ENCODE data around the gene SCUBE3. TPM values are rescaled to one million over a fixed set of nuclear protein-coding genes. Genes with fewer than 3 reads are reported as not detected.

Gene SCUBE3
- total RNA-seq, 1 donor from 2014 or later, result 0.26 TPM

DNA sequence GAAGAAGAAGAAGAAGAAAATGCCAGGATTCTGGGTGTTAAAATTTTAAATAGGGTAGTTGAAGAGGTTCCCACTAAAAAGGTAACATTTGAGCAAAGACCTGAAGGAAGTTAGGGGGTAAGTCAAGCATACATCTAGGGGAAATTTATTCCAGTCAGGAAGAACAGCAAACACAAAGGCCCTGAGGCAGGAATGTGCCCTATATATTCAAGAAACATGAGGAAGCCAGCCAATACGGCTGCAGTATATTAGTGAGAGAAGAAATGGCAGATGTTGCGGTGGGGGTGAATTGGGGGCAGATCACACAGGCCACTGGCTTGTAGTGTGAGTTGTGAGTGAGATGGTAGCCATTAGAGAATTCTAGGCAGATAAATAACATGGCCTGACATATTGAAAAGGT is 51.8 kb downstream of the SCUBE3 start:
- no peak for DNase-seq (ENCODE audit: low read depth, low spot score)

GRCh38 chr6:35267446-35267845 is 53.7 kb downstream of the SCUBE3 start:
- no peak for DNase-seq (ENCODE audit: low read depth, low spot score)

- DNase-seq (ENCODE audit: low read depth, low spot score), result no peak
Measured at GRCh38 chr6:35267897-35268296, 54.1 kb downstream of the SCUBE3 start.

DNA sequence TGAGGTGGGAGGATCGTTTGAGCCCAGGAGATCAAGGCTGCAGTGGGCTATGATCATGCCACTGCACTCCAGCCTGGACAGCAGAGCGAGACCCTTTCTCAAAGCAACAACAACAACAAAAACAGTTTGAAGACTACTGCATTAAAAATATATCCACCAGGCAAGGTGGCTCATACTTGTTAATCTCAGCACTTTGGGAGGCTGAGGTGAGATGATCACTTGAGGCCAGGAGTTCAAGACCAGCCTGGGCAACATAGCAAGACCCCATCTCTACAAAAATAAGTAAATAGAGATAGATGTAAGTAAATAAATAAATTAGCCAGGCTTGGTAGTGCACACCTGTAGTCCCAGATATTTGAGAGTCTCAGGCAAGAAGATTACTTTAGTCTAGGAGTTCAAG is 58.2 kb downstream of the SCUBE3 start:
- no peak for DNase-seq (ENCODE audit: low read depth, low spot score)

- DNase-seq (ENCODE audit: low read depth, low spot score), result no peak
Measured at GRCh38 chr6:35273822-35274559, 60.2 kb downstream of the SCUBE3 start.

DNA sequence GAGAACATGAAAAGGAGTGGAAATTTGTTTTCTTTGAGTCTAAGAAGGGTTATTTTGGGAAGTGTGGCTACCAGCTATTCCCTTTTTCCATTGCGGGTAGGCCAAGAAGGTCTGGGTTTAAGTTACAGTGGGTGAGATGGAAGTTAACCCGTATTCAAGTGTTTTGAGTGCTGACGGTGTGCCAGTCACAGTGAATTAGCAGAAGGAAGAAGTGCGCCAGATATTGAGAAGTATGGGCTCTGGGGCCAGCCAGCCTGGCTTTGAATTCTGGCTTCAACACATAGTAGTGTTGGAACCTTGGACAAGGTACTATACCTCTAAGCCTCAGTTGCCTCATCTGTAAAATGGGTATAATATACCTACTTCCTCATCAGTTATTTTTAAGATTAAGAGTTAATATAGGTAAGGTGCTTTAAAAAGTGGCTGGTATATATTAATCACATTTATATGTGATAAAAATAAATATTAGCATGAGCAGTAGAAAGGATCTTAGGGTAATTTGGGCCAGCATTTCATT is 62.0 kb downstream of the SCUBE3 start:
- no peak for DNase-seq (ENCODE audit: low read depth, low spot score)

- no peak for DNase-seq (ENCODE audit: low read depth, low spot score)
Measured at GRCh38 chr6:35278708-35279107, 65.0 kb downstream of the SCUBE3 start.

DNA sequence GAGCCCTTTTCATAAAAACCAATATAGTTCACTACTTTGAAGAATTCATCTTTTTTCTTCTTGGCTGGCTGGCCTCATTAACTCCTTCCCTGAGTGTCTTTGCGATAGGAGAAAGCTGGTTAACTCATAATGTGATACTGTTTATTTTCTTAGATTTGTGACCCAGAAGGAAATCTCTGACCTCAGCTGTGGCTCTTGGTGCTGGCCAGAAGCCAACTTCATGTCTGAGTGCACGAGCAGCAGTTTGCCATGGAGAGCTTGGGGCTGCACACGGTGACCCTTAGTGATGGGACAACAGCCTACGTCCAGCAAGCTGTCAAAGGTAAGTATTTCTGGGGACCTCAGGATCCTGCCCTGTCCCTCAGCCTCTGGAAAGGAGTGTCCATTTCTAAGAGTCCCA is 67.1 kb downstream of the SCUBE3 start:
- no peak for DNase-seq (ENCODE audit: low read depth, low spot score)

- DNase-seq (ENCODE audit: low read depth, low spot score), result no peak
Measured at GRCh38 chr6:35282472-35282871, 68.7 kb downstream of the SCUBE3 start.

DNA sequence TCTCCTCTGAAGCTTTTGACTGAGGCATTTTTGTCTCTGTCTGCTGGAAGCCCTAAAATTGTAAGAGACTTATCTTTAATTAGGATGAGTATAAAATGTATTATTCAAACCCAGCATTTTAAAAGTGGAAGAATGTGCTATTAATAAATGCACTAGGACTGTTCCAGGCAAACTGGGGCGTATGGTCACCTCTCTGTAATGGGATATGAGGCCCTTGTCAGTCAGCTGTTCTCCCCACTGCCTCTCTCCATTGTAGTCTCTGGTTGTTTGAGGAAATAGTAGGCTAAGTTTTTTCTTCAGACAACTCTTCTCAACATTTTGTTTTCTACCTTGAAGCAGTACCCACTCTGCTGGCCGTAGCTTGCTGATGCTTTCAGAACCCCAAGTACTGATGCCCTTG is 69.6 kb downstream of the SCUBE3 start:
- no peak for DNase-seq (ENCODE audit: low read depth, low spot score)

GRCh38 chr6:35287671-35288396 is 74.1 kb downstream of the SCUBE3 start:
- DNase-seq (ENCODE audit: low read depth, low spot score), result no peak

DNA sequence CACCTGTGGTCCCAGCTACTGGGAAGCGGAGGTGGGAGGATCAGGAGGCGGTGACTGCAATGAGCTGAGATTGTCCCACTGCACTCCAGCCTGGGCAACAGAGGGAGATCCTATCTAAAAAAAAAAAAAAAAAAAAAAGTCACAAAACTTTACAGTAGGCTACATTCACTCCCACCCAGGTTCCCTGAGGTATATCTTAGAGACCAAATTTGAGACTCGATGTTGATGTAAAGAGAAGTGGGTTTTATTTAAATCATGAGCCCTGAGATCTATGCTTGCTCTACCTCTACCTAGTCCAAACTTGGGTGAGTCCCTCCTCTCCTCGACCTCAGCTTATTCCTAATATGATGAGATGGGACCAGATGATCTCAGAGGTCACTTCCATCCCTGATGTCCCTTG is 75.1 kb downstream of the SCUBE3 start:
- no peak for DNase-seq (ENCODE audit: low read depth, low spot score)

DNA sequence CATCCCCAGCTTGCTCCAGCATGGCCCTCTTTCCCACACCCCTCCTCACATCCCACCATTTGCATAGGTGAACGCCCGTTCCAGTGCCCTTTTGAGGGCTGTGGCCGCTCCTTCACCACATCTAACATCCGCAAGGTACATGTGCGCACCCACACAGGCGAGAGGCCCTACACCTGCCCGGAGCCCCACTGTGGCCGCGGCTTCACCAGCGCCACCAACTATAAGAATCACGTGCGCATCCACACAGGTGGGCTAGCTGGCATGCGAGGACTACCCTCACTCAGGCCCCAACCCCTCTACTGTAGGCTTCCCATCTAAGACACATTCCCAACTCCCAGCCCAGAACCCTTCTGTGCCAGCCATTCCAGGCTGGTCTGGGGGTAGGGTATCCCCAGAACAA is 77.7 kb downstream of the SCUBE3 start:
- DNase-seq (ENCODE audit: low read depth, low spot score), result no peak

GRCh38 chr6:35292494-35292893 is 78.7 kb downstream of the SCUBE3 start:
- no peak for DNase-seq (ENCODE audit: low read depth, low spot score)

GRCh38 chr6:35293681-35294080 is 79.9 kb downstream of the SCUBE3 start:
- DNase-seq (ENCODE audit: low read depth, low spot score), result no peak

DNA sequence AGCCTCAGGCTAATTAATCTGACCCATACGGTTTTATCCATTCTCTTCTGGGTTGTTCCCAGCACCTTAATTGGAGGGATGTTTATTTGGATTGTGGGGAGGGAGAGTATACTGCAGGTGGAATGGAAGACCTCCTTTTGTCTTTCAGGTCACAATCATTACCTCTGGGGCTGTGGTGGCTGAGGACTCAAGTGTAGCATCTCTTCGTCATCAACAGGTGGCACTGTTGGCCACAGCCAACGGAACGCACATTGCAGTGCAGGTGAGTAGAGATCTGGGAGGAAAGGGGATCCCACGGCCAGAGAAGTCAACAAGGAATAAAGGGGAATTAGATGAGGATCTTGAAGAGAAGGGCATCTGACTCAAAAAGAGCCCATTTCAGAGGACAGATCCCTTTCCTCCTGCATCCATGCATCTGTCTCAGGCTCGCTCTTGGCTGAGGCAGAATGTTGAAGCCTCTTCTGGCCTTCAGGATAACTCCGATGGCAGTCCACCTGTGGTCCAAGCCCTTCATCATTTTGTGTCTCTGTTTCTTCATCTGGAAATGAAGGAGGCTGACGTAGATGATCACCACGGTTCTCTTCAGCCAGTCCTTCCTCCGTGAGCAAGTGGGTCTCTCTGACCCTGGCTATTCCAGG is 80.7 kb downstream of the SCUBE3 start:
- no peak for DNase-seq (ENCODE audit: low read depth, low spot score)

- no peak for DNase-seq (ENCODE audit: low read depth, low spot score)
Measured at GRCh38 chr6:35295036-35295435, 81.3 kb downstream of the SCUBE3 start.

GRCh38 chr6:35295521-35296315 is 82.0 kb downstream of the SCUBE3 start:
- no peak for DNase-seq (ENCODE audit: low read depth, low spot score)

DNA sequence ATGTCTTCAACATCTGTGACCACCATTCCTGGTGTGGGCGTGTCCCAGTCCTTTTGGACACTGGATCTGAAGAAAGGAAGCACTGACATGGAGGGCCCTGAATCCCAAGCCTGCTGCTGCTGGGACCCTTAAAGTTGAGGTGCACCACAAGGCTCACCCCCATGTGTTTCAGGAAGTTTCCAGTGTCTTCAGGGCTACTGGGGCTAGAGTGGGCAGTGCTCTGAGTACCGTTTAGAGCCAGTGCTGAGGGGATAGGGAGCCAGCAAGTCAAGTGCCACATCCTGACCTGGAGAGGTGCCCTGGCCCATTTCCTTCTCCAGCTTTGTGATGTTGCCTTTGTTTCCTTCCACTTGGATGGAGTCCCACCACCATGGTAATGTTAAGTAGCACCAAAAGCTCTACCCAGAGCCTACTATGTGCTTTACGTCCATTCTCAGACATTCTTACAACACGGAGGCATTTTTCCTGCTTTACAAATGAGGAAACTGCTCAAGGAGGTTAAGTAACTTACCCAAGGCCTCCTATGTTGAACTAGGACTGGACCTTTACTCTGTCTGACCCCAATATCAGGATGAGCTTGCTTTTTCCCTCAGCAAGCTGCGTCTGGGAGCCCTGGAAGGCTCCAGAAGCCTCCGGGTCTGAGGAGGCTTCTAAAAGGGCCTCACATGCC is 83.3 kb downstream of the SCUBE3 start:
- no peak for DNase-seq (ENCODE audit: low read depth, low spot score)

DNA sequence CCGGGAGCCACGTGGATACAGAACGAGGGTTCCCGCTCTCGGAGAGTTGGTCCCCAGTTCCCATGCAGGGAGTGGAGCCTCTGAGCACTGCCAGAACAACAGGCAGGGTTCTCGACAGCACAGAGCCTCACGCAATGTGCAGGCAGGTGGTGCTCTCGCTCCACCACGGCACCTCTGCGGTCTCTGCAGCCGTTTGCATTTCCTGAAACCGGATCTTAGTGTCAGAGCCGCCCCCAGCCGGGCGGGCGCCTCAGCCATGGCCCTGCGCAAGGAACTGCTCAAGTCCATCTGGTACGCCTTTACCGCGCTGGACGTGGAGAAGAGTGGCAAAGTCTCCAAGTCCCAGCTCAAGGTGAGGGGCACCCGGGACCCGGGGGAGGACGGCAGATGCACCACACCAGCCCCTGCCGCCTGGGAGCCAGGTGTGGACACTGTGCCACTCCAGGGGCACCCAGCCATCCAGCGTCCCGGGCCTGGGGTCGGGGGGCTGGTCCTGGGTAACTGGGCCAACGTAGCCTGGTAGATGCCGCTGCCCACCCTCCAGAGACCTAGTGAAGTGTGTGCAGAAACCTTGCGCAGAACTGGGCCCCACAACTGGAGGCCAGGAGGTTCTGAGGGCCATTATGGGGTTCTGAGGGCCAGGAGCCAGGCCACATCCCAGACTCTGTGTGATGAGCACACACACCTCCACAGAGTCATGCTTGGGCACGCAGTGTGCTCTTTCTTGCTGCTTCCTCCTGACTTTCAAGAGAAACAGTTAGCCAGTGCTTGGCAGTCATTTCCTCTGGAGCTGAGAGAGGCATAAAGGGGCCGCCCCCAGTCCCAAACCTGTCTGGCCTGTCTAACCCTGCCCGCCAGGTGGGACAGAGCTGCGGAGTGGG is 84.1 kb downstream of the SCUBE3 start, which contains the start of gene DEF6:
Gene DEF6 (plus strand): TSS at position 218 of the 881 bp plus-strand sequence. CDS start 39 bp downstream, at position 257.
- peak; percentile 36 for DNase-seq (ENCODE audit: low read depth, low spot score)

Measured in pulmonary artery endothelial cell (primary cell).